Measurements from ENCODE around the gene RAB9B. TPM values are rescaled to one million over a fixed set of nuclear protein-coding genes. Genes with fewer than 3 reads are reported as not detected.

RAB9B gene
- total and polyA plus RNA-seq, 2 donors (not counting 1 experiment from before 2014, with no cell fraction given), result 0.43 to 0.44 TPM

DNA sequence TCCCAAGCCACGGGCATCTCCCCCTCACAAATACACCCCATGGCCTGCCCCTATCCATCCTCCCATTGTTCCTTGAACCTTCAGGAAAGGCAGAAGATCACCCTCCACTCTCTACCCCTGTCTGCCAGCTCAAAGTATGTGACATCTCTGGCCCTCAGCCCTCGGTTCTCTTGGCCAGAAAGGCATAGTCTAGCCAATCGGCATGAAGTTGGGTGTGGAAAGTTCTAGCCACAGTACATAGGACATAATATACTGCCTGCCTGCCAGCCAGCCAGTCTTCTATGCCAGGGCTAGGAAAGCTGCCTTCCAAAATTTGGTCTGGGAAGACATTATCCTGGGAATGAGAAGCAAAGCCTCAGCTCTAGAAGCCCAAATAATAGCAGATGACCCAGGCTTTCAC lies 58.6 kb downstream of the RAB9B start:
- Histone ChIP-seq H3K4me1 (ENCODE audit: control insufficient read depth in 2 of 2, insufficient read depth in 2 of 2, low read length in 2 of 2) (no peaks in the 10 kb centered on the region), H3K9ac (ENCODE audit: low read length) (no peak overlapping the region), H3K4me3 (ENCODE audit: control extremely low read depth in 1 of 5, extremely low read depth in 1 of 5, insufficient read depth in 1 of 5, low read depth in 2 of 5, low read length in 4 of 5) (no peak overlapping the region), H3K9me3 (ENCODE audit: control extremely low read depth in 1 of 3, control insufficient read depth in 2 of 3, insufficient read depth in 1 of 3, low read length in 2 of 3) (no peaks in the 10 kb centered on the region), H3K4me2 (replicated peaks; ENCODE audit: low read depth, low read length, poor library complexity, severe bottlenecking) (no peak overlapping the region), H4K20me1 (ENCODE audit: control insufficient read depth, insufficient read depth, low read length, poor library complexity, severe bottlenecking) (no peaks in the 10 kb centered on the region), H3K27me3 (replicated peaks in 1 of 4; ENCODE audit: control extremely low read depth in 1 of 4, control insufficient read depth in 3 of 4, insufficient read depth in 4 of 4, low read length in 3 of 4) (no peaks in the 10 kb centered on the region), H3K36me3 (replicated peaks in 1 of 2; ENCODE audit: control extremely low read depth in 1 of 2, control insufficient read depth in 1 of 2, extremely low read depth in 1 of 2, insufficient read depth in 2 of 2, low read length in 1 of 2) (no peaks in the 10 kb centered on the region), H2AFZ (ENCODE audit: insufficient read depth, low read depth, low read length, poor library complexity, severe bottlenecking) (no peak overlapping the region), H3K79me2 (ENCODE audit: control insufficient read depth, insufficient read depth, low read length) (no peaks in the 10 kb centered on the region), H3K27ac (ENCODE audit: low read length in 2 of 2) (no peak overlapping the region)
- Mint-ChIP-seq H3K27ac (no peak overlapping the region), H3K27me3 (peaks cover 10% of the 10 kb centered on the region), H3K9me3 (ENCODE audit: insufficient read depth) (no peaks in the 10 kb centered on the region), H3K4me3 (no peak overlapping the region), H3K4me1 (no peaks in the 10 kb centered on the region)
- DNase-seq, result no peak
- intact Hi-C loops (cut with micrococcal nuclease), result no loop called here
- WGBS (ENCODE audit: insufficient coverage), result no CpG with 5 or more reads among the region's 3 CpGs
- ChIA-PET POLR2A (no interaction called here), CTCF (no interaction called here)
- TF ChIP-seq CTCF (IDR thresholded peaks at IDR 0.05) (no peak), EZH2 (IDR thresholded peaks at IDR 0.05; ENCODE audit: borderline replicate concordance, insufficient read depth, low read depth, low read length, poor library complexity, severe bottlenecking) (no peak)
- ATAC-seq (ENCODE audit: low read depth), result no peak

Small RNAs within 50 kb of the gene (small RNA-seq; reads per million reads assigned to genes)
- not detected for gene RNA5SP511 (ENCODE audit: insufficient read length, low read depth, low replicate concordance)

Other genes starting within 250 kb of the RAB9B start
- 22.4 and 23.1 TPM in 2 replicates for gene TCEAL4, start 246.7 kb downstream of the RAB9B start, total RNA-seq
- gene TCEAL4, start 246.7 kb downstream of the RAB9B start, polyA plus RNA-seq, result 3.0 and 6.5 TPM in 2 replicates
- 6.7 and 8.3 TPM in 2 replicates for gene TCEAL3, start 224.3 kb downstream of the RAB9B start, total RNA-seq
- gene TCEAL3, start 224.3 kb downstream of the RAB9B start, polyA plus RNA-seq, result 1.3 and 9.7 TPM in 2 replicates
- gene TCEAL1, start 203.3 kb downstream of the RAB9B start, total RNA-seq, result 15.1 and 16.7 TPM in 2 replicates
- 12.5 and 13.4 TPM in 2 replicates for gene TCEAL1, start 203.3 kb downstream of the RAB9B start, polyA plus RNA-seq
- gene MORF4L2, start 145.6 kb downstream of the RAB9B start, total RNA-seq, result 81.8 and 103 TPM in 2 replicates
- gene MORF4L2, start 145.6 kb downstream of the RAB9B start, polyA plus RNA-seq, result 69.3 and 142 TPM in 2 replicates
- 0.44 TPM in 1 of 2 replicates, not detected in the other for gene TMEM31, start 121.3 kb downstream of the RAB9B start, total RNA-seq
- 0.23 and 0.25 TPM in 2 replicates for gene TMEM31, start 121.3 kb downstream of the RAB9B start, polyA plus RNA-seq
- gene PLP1, start 55.4 kb downstream of the RAB9B start, total RNA-seq, result not detected in 2 replicates
- gene PLP1, start 55.4 kb downstream of the RAB9B start, polyA plus RNA-seq, result not detected in 2 replicates
- 8.6 and 9.0 TPM in 2 replicates for gene TMSB15B, start 130.4 kb upstream of the RAB9B start, total RNA-seq
- 5.5 and 7.6 TPM in 2 replicates for gene TMSB15B, start 130.4 kb upstream of the RAB9B start, polyA plus RNA-seq
- not detected in 2 replicates for gene H2BW1, start 181.5 kb upstream of the RAB9B start, total RNA-seq
- not detected in 2 replicates for gene H2BW1, start 181.5 kb upstream of the RAB9B start, polyA plus RNA-seq
- not detected in 2 replicates for gene H2BW2, start 207.7 kb upstream of the RAB9B start, total RNA-seq
- gene H2BW2, start 207.7 kb upstream of the RAB9B start, polyA plus RNA-seq, result not detected in 2 replicates
- gene TMSB15C, start 244.0 kb upstream of the RAB9B start, total RNA-seq, result 4.5 and 5.4 TPM in 2 replicates
- gene TMSB15C, start 244.0 kb upstream of the RAB9B start, polyA plus RNA-seq, result 1.1 and 1.4 TPM in 2 replicates

Measured in B cell (primary cell).